Measurements from ENCODE around the gene CDC42SE2.

Gene CDC42SE2

GRCh38 chr5:131281868-131282234 is 18.0 kb downstream of the CDC42SE2 start:
- H3K36me3 ChIP-seq (ENCODE audit: insufficient read depth, low read length), result no peaks in the 10 kb centered on the region
- H3F3A ChIP-seq (ENCODE audit: low read depth), result no peaks in the 10 kb centered on the region
- H3K9me2 ChIP-seq (replicated peaks; ENCODE audit: low read depth, low read length), result no peaks in the 10 kb centered on the region
- H3K9me3 ChIP-seq (ENCODE audit: insufficient read depth, low read depth, low read length), result no peaks in the 10 kb centered on the region
- H2AFZ ChIP-seq (ENCODE audit: low read length), result no peak overlapping the region
- peaks cover 90% of the 10 kb centered on the region for H3K79me2 ChIP-seq (ENCODE audit: insufficient read depth, low read length)
- no peak overlapping the region for H3K9ac ChIP-seq (ENCODE audit: low read depth, low read length, poor library complexity, severe bottlenecking)
- peaks cover 10% of the 10 kb centered on the region for H3K4me1 ChIP-seq (ENCODE audit: insufficient read depth, low read length, poor library complexity, severe bottlenecking)
- peak overlapping the region; percentile 44 for H3K4me2 ChIP-seq (ENCODE audit: low read depth, low read length, poor library complexity, severe bottlenecking)
- TF ChIP-seq CTCF (conservative IDR thresholded peaks at IDR 0.05; ENCODE audit: low read length) (no peak), EZH2phosphoT487 (IDR thresholded peaks at IDR 0.05; ENCODE audit: borderline replicate concordance) (no peak)
- H4K20me1 ChIP-seq (ENCODE audit: insufficient read depth, low read length, poor library complexity, severe bottlenecking), result peaks cover 37% of the 10 kb centered on the region
- no peak overlapping the region for H3K4me3 ChIP-seq (ENCODE audit: low read length, poor library complexity, severe bottlenecking)
- H3K27me3 ChIP-seq (ENCODE audit: insufficient read depth, low read length, poor library complexity, severe bottlenecking), result no peaks in the 10 kb centered on the region

DNA sequence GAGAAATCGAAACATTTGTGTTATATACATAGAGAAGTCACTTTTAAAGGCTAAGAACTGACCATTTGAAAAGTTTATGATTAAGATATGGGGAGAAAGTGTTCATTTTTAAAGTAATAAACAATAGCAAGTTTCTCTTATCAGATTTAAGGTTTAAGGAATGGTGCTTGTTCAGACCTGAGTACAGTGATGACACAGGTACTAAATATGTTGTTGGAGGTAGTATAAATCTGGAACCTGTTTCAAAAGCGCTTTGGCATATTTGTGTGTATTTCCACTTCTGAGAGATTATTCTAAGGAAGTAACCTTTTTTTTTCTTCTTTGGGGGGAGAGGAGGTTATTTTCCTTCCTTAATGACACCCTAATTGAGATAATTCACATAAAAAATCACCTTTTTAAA is 18.4 kb downstream of the CDC42SE2 start:
- TF ChIP-seq CTCF (conservative IDR thresholded peaks at IDR 0.05; ENCODE audit: low read length) (no peak), EZH2phosphoT487 (IDR thresholded peaks at IDR 0.05; ENCODE audit: borderline replicate concordance) (no peak)
- peaks cover 33% of the 10 kb centered on the region for H4K20me1 ChIP-seq (ENCODE audit: insufficient read depth, low read length, poor library complexity, severe bottlenecking)
- H2AFZ ChIP-seq (ENCODE audit: low read length), result no peak overlapping the region
- H3K4me3 ChIP-seq (ENCODE audit: low read length, poor library complexity, severe bottlenecking), result no peak overlapping the region
- no peaks in the 10 kb centered on the region for H3K9me2 ChIP-seq (replicated peaks; ENCODE audit: low read depth, low read length)
- peaks cover 88% of the 10 kb centered on the region for H3K79me2 ChIP-seq (ENCODE audit: insufficient read depth, low read length)
- H3K4me1 ChIP-seq (ENCODE audit: insufficient read depth, low read length, poor library complexity, severe bottlenecking), result peaks cover 10% of the 10 kb centered on the region
- no peaks in the 10 kb centered on the region for H3K9me3 ChIP-seq (ENCODE audit: insufficient read depth, low read depth, low read length)
- H3K4me2 ChIP-seq (ENCODE audit: low read depth, low read length, poor library complexity, severe bottlenecking), result no peak overlapping the region
- H3K36me3 ChIP-seq (ENCODE audit: insufficient read depth, low read length), result no peaks in the 10 kb centered on the region
- H3K9ac ChIP-seq (ENCODE audit: low read depth, low read length, poor library complexity, severe bottlenecking), result no peak overlapping the region
- no peaks in the 10 kb centered on the region for H3K27me3 ChIP-seq (ENCODE audit: insufficient read depth, low read length, poor library complexity, severe bottlenecking)
- H3F3A ChIP-seq (ENCODE audit: low read depth), result no peaks in the 10 kb centered on the region

- no peaks in the 10 kb centered on the region for H3K9me2 ChIP-seq (replicated peaks; ENCODE audit: low read depth, low read length)
- H4K20me1 ChIP-seq (ENCODE audit: insufficient read depth, low read length, poor library complexity, severe bottlenecking), result peaks cover 35% of the 10 kb centered on the region
- H3K9ac ChIP-seq (ENCODE audit: low read depth, low read length, poor library complexity, severe bottlenecking), result no peak overlapping the region
- H3K36me3 ChIP-seq (ENCODE audit: insufficient read depth, low read length), result no peaks in the 10 kb centered on the region
- TF ChIP-seq EZH2phosphoT487 (IDR thresholded peaks at IDR 0.05; ENCODE audit: borderline replicate concordance) (no peak), CTCF (conservative IDR thresholded peaks at IDR 0.05; ENCODE audit: low read length) (no peak)
- peaks cover 6% of the 10 kb centered on the region for H3K4me1 ChIP-seq (ENCODE audit: insufficient read depth, low read length, poor library complexity, severe bottlenecking)
- H3K79me2 ChIP-seq (ENCODE audit: insufficient read depth, low read length), result peaks cover 91% of the 10 kb centered on the region
- no peak overlapping the region for H3K4me2 ChIP-seq (ENCODE audit: low read depth, low read length, poor library complexity, severe bottlenecking)
- H3K4me3 ChIP-seq (ENCODE audit: low read length, poor library complexity, severe bottlenecking), result no peak overlapping the region
- no peaks in the 10 kb centered on the region for H3K27me3 ChIP-seq (ENCODE audit: insufficient read depth, low read length, poor library complexity, severe bottlenecking)
- no peaks in the 10 kb centered on the region for H3F3A ChIP-seq (ENCODE audit: low read depth)
- H2AFZ ChIP-seq (ENCODE audit: low read length), result no peak overlapping the region
- no peaks in the 10 kb centered on the region for H3K9me3 ChIP-seq (ENCODE audit: insufficient read depth, low read depth, low read length)
Measured at GRCh38 chr5:131285703-131286399, 22.0 kb downstream of the CDC42SE2 start.

Measured in Loucy (cell line).